Prostate gland (tissue), 2 donors: ENCODE measurements around the gene UMODL1. TPM values are rescaled to one million over a fixed set of nuclear protein-coding genes. Genes with fewer than 3 reads are reported as not detected.

Experiments used
- DNase-seq: peaks from one replicate; pipeline ENCODE4 v3.0.0-alpha.2; 2019; ENCODE audit warnings: low spot score
- H3K27ac ChIP-seq, 2 donors: fragments of 200-600 bp; sonication (generic); 2 replicates each; pipeline ENCODE4 v1.5.1; 2017 to 2019
- H3K27me3 ChIP-seq: fragments of 200-600 bp; sonication (generic); replicated peaks from 2 replicates; pipeline ENCODE4 v1.5.1; 2019; ENCODE audit not compliant: insufficient read depth
- H3K36me3 ChIP-seq, 2 donors: fragments of 200-600 bp; sonication (generic); 1 replicate in 1 of 2; 2 replicates in 1 of 2; pipeline versions ENCODE4 v1.5.1 to v1.8.1; 2017 to 2019
- H3K4me1 ChIP-seq: fragments of 200-600 bp; sonication (generic); replicated peaks from 2 replicates; pipeline ENCODE4 v1.5.1; 2019
- H3K4me3 ChIP-seq, 2 donors: fragments of 200-600 bp; sonication (generic); 2 replicates each; pipeline ENCODE4 v1.5.1; 2017 to 2019
- H3K9me3 ChIP-seq: fragments of 200-600 bp; sonication (generic); 2 replicates; pipeline ENCODE4 v1.5.1; 2017
- POLR2A ChIP-seq: fragments of 450-650 bp; IDR thresholded peaks from one replicate; pipeline ENCODE4 v1.6.1; 2016; ENCODE audit warnings: antibody characterized with exemption, mild to moderate bottlenecking
- POLR2AphosphoS5 ChIP-seq: sonication (generic); formaldehyde crosslinking; IDR thresholded peaks from one replicate; pipeline ENCODE4 v1.6.1; 2017; ENCODE audit warnings: antibody characterized with exemption
- WGBS: methylation state at CpG from one replicate; pipeline ENCODE4 v1.1.5; 2018; 5-methylcytosine and 5-hydroxymethylcytosine counted together
- intact Hi-C: fragments of 100-400 bp; cut with DNase I; formaldehyde crosslinking; loops from one replicate; pipeline ENCODE4 v1.14.2; 2022
- total RNA-seq, 2 donors: library from RNA; depleted of rRNA; stranded (reverse); fragments of >200 nt; gene quantifications; one replicate each; pipeline ENCODE4 v1.1.0, GENCODE V29; 2016
- TF ChIP-seq, protein P1 (sequence below), 4 experiments: fragments of 200-600 bp in 2 of 4; fragments of 450-650 bp in 2 of 4; sonication (generic) in 2 of 4; IDR thresholded peaks; 1 replicate in 3 of 4; 2 replicates in 1 of 4; pipeline ENCODE4 v1.5.1; 2016 to 2019; ENCODE audit warnings: antibody characterized with exemption in 4 of 4, mild to moderate bottlenecking in 2 of 4, moderate library complexity in 2 of 4

The UMODL1 gene
- total RNA-seq, 2 donors from 2014 or later: 0.14 to 0.57 TPM

DNA sequence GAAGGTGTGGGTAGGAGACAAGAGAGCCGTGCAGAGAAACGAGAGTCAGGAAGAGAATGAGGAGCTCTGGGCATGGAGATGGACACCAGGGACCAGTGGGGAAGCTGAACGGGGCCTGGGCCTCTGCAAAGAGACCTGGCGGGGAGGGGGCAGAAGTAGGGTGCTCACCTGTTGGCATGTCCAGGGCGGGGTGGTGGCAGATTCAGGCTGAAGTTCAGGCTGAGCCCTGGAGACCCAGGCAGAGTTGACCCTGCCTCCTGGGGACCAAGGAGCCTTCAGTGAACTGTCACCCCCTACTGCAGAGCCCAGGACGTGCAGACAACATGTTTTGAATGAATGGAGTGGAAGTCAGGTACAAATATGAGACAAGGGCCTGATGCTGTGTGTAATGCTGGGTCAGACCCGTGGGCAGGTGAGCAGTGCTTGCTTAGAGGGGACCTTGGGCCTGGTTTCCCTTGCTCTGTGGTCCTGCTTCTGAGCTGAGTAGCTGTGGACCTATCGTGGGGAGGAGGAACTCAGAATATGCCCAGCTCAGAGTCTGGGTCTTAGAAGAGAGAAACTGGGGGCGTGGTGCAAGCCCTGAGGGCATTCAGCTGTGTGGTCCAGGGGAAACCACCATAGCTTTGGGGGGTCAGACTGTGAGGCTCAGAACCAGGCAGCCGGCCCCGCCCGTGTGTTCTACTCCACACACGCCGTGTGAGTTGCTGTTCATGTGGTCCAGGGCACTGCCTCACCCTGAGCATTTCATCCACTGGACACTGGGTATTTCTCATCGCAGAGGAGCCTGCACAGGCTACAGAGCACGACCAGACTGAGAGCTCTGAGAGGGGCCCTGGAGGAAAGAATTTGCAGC, 21.3 kb upstream of the UMODL1 start:
- Histone ChIP-seq H3K36me3 (no peaks in the 10 kb centered on the region), H3K9me3 (no peaks in the 10 kb centered on the region), H3K27ac (no peak overlapping the region), H3K27me3 (no peaks in the 10 kb centered on the region), H3K4me3 (no peak overlapping the region), H3K4me1 (no peaks in the 10 kb centered on the region)
- intact Hi-C loops: no loop called here
- 90% methylated on average over 16 of the region's 16 CpGs for WGBS
- no peak for DNase-seq
- TF ChIP-seq, protein P1, sequence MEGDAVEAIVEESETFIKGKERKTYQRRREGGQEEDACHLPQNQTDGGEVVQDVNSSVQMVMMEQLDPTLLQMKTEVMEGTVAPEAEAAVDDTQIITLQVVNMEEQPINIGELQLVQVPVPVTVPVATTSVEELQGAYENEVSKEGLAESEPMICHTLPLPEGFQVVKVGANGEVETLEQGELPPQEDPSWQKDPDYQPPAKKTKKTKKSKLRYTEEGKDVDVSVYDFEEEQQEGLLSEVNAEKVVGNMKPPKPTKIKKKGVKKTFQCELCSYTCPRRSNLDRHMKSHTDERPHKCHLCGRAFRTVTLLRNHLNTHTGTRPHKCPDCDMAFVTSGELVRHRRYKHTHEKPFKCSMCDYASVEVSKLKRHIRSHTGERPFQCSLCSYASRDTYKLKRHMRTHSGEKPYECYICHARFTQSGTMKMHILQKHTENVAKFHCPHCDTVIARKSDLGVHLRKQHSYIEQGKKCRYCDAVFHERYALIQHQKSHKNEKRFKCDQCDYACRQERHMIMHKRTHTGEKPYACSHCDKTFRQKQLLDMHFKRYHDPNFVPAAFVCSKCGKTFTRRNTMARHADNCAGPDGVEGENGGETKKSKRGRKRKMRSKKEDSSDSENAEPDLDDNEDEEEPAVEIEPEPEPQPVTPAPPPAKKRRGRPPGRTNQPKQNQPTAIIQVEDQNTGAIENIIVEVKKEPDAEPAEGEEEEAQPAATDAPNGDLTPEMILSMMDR (IDR thresholded peaks at IDR 0.05): no peak

DNA sequence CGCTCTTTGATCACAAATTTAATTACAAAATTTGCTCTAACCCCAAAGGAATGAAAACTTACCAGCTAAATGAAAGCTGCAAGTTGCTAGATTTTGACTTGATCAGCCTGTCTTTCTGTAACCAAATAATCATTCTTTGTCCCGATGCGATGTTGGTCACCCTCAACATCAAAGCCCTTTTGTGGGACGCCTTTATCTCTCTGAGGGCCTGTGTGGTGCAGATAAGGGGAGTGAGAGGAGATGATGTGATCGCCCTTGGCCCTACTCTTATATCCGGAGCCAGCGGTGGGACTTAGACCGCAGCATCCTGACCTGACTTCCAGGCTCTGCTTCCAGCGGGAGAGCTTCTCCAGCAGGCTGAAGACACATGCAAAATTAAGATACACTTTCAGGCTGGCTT, 19.3 kb upstream of the UMODL1 start:
- WGBS: 78% methylated on average over 9 of the region's 9 CpGs
- no peaks in the 10 kb centered on the region for H3K36me3 ChIP-seq
- no peaks in the 10 kb centered on the region for H3K9me3 ChIP-seq
- H3K4me3 ChIP-seq: no peak overlapping the region
- no peaks in the 10 kb centered on the region for H3K4me1 ChIP-seq
- intact Hi-C loops: no loop called here
- H3K27ac ChIP-seq: no peak overlapping the region
- H3K27me3 ChIP-seq: no peaks in the 10 kb centered on the region
- DNase-seq: no peak
- no peak for TF ChIP-seq POLR2A
- TF ChIP-seq POLR2AphosphoS5: no peak
- TF ChIP-seq, protein P1 (IDR thresholded peaks at IDR 0.05): no peak

DNA sequence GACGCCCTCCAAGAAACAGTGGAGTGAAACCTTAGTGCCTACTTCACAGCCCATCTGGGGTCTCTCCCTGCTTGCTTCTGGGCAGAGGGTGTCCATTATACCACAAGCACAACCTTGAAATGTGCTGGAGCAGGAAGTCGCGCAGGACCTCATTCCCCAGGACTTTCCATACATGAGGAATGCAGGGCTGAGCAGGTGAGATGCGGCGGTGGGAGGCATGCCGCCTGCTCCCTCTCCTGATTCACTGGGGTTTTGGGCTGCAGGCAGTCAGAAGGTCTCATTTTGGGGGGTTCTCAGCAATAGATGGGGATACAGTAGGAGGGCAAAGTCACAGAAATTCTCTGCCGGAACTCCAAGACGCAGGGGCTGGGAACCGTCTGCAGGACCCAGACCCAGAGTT, 15.7 kb upstream of the UMODL1 start:
- Histone ChIP-seq H3K4me3 (no peak overlapping the region), H3K36me3 (no peaks in the 10 kb centered on the region), H3K9me3 (no peaks in the 10 kb centered on the region), H3K27me3 (no peaks in the 10 kb centered on the region), H3K4me1 (peaks cover 16% of the 10 kb centered on the region), H3K27ac (no peak overlapping the region)
- 84% methylated on average over 9 of the region's 9 CpGs for WGBS
- intact Hi-C loops: no loop called here
- no peak for DNase-seq
- TF ChIP-seq POLR2A (no peak), POLR2AphosphoS5 (no peak)
- TF ChIP-seq, protein P1 (IDR thresholded peaks at IDR 0.05): no peak

DNA sequence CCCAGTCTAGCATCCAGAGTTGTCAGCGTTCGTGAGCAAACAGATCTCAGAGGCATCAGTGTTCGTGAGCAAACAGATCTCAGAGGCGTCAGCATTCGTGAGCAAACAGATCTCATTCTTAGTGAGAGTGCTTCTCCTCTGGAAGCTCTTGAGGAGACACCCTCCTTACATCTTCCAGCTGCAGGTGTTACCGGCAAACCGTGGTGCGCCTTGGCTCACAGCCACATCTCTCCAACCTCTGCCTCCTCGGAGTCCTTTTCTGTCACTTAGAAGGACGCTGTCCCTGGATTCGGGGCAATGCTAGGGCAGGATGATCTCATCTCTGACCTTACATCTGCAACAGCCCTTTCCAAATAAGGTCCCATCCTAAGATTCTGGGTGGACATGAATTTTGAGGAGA, 14.6 kb upstream of the UMODL1 start:
- TF ChIP-seq POLR2A (no peak), POLR2AphosphoS5 (no peak)
- TF ChIP-seq, protein P1 (IDR thresholded peaks at IDR 0.05): no peak
- Histone ChIP-seq H3K4me3 (peak overlapping the region in 1 of 2 donors; percentile 4), H3K36me3 (no peaks in the 10 kb centered on the region), H3K9me3 (no peaks in the 10 kb centered on the region), H3K27ac (peak overlapping the region; percentile 71 to 84), H3K4me1 (peaks cover 16% of the 10 kb centered on the region), H3K27me3 (no peaks in the 10 kb centered on the region)
- WGBS: 35% methylated on average over 11 of the region's 11 CpGs
- intact Hi-C loops: no loop called here
- peak; percentile 47 for DNase-seq
